ENCODE results near the gene NOS3.
A peak's percentile ranks its signal among the peaks of the same experiment; 100 is the strongest.

Gene NOS3

GRCh38 chr7:150994141-150994837, 3.5 kb downstream of the NOS3 start:
- H3K27ac ChIP-seq (ENCODE audit: insufficient read depth in 1 of 2, low read depth in 1 of 2, low read length in 2 of 2, poor library complexity in 1 of 2, severe bottlenecking in 2 of 2): peak overlapping the region in 1 of 2 experiments; percentile 67
- WGBS (ENCODE audit: insufficient coverage): 0% methylated on average over 7 of the region's 15 CpGs
- CTCF ChIA-PET: interaction anchor here (0.7 to 7.4 kb wide), 16 partner anchors 8 to 222 kb away, joined by 3 to 101 read pairs (median 4); no protein-coding TSS in a partner anchor

GRCh38 chr7:150994838-150995510, 4.2 kb downstream of the NOS3 start:
- 9% methylated on average over 12 of the region's 19 CpGs for WGBS (ENCODE audit: insufficient coverage)
- no peak for DNase-seq
- H3K27ac ChIP-seq (ENCODE audit: insufficient read depth in 1 of 2, low read depth in 1 of 2, low read length in 2 of 2, poor library complexity in 1 of 2, severe bottlenecking in 2 of 2): no peak overlapping the region
- ChIA-PET POLR2A (interaction anchor here (0.7 to 1.0 kb wide), 2 partner anchors 15 to 117 kb away, joined by 3 to 4 read pairs; no protein-coding TSS in a partner anchor), CTCF (interaction anchor here (0.8 to 7.4 kb wide), 14 partner anchors 8 to 115 kb away, joined by 3 to 101 read pairs (median 4); no protein-coding TSS in a partner anchor)
- peaks cover 0 to 14% (median 11%) of the 10 kb centered on the region in 5 experiments for H3K9me3 ChIP-seq (ENCODE audit: control extremely low read depth in 1 of 5, control insufficient read depth in 4 of 5, insufficient read depth in 2 of 5, low read depth in 1 of 5, low read length in 4 of 5)
- H3K4me3 ChIP-seq (ENCODE audit: control insufficient read depth in 1 of 7, extremely low read depth in 1 of 7, insufficient read depth in 4 of 7, low read depth in 2 of 7, low read length in 6 of 7): no peak overlapping the region
- H3K4me1 ChIP-seq (ENCODE audit: control extremely low read depth in 1 of 4, control insufficient read depth in 4 of 4, insufficient read depth in 4 of 4, low read length in 3 of 4): peaks cover 4 to 39% (median 32%) of the 10 kb centered on the region in 4 experiments
- H3K36me3 ChIP-seq (ENCODE audit: control insufficient read depth in 4 of 4, insufficient read depth in 4 of 4, low read length in 3 of 4): no peaks in the 10 kb centered on the region
- peaks cover 0 to 34% (median 4%) of the 10 kb centered on the region in 5 experiments for H3K27me3 ChIP-seq (replicated peaks in 2 of 5; ENCODE audit: control insufficient read depth in 4 of 5, insufficient read depth in 5 of 5, low read length in 4 of 5)

More at GRCh38 chr7:150994141-150994837, 3.5 kb downstream of the NOS3 start:
- no peaks in the 10 kb centered on the region for H3K36me3 ChIP-seq (ENCODE audit: control insufficient read depth in 4 of 4, insufficient read depth in 4 of 4, low read length in 3 of 4)
- peaks cover 0 to 17% (median 14%) of the 10 kb centered on the region in 5 experiments for H3K9me3 ChIP-seq (ENCODE audit: control extremely low read depth in 1 of 5, control insufficient read depth in 4 of 5, insufficient read depth in 2 of 5, low read depth in 1 of 5, low read length in 4 of 5)
- H3K4me3 ChIP-seq (ENCODE audit: control insufficient read depth in 1 of 7, extremely low read depth in 1 of 7, insufficient read depth in 4 of 7, low read depth in 2 of 7, low read length in 6 of 7): peak overlapping the region in 3 of 7 experiments; percentile 19 to 33 (median 31)
- POLR2A ChIA-PET: interaction anchor here (0.7 to 1.0 kb wide), 2 partner anchors 16 to 116 kb away, joined by 3 to 4 read pairs; no protein-coding TSS in a partner anchor
- peaks cover 0 to 34% (median 4%) of the 10 kb centered on the region in 5 experiments for H3K27me3 ChIP-seq (replicated peaks in 2 of 5; ENCODE audit: control insufficient read depth in 4 of 5, insufficient read depth in 5 of 5, low read length in 4 of 5)
- DNase-seq: peak; percentile 91 to 96 (median 93)
- peaks cover 4 to 39% (median 33%) of the 10 kb centered on the region in 4 experiments for H3K4me1 ChIP-seq (ENCODE audit: control extremely low read depth in 1 of 4, control insufficient read depth in 4 of 4, insufficient read depth in 4 of 4, low read length in 3 of 4)

DNA sequence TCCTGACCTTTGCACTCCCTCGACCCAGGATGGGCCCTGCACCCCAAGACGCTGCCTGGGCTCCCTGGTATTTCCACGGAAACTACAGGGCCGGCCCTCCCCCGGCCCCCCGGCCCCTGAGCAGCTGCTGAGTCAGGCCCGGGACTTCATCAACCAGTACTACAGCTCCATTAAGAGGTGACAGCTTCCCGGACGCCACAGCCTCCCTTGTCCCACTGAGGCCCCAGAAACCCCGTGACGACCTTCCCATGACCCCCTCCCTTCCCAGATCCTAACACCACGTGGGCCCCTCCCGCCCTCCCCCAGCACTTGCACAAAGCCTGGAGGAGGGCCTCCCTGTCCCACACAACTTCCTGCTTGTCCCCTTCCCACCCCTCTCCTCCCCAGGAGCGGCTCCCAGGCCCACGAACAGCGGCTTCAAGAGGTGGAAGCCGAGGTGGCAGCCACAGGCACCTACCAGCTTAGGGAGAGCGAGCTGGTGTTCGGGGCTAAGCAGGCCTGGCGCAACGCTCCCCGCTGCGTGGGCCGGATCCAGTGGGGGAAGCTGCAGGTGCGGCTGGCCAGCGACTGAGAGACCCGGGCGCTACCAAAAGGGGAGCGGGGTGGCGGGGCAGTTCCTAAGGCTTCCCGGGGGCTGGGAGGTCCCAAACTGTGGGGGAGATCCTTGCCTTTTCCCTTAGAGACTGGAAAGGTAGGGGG, 5.7 kb downstream of the NOS3 start:
- Histone ChIP-seq H3K4me3 (ENCODE audit: control insufficient read depth in 1 of 7, extremely low read depth in 1 of 7, insufficient read depth in 4 of 7, low read depth in 2 of 7, low read length in 6 of 7) (peak overlapping the region in 1 of 7 experiments; percentile 33), H3K36me3 (ENCODE audit: control insufficient read depth in 4 of 4, insufficient read depth in 4 of 4, low read length in 3 of 4) (no peaks in the 10 kb centered on the region), H3K4me1 (ENCODE audit: control extremely low read depth in 1 of 4, control insufficient read depth in 4 of 4, insufficient read depth in 4 of 4, low read length in 3 of 4) (peaks cover 4 to 40% (median 34%) of the 10 kb centered on the region in 4 experiments), H3K9me3 (ENCODE audit: control extremely low read depth in 1 of 5, control insufficient read depth in 4 of 5, insufficient read depth in 2 of 5, low read depth in 1 of 5, low read length in 4 of 5) (peaks cover 0 to under 1% (median 0%) of the 10 kb centered on the region in 5 experiments), H3K27me3 (replicated peaks in 2 of 5; ENCODE audit: control insufficient read depth in 4 of 5, insufficient read depth in 5 of 5, low read length in 4 of 5) (peaks cover 0 to 24% (median 3%) of the 10 kb centered on the region in 5 experiments), H3K27ac (ENCODE audit: insufficient read depth in 1 of 2, low read depth in 1 of 2, low read length in 2 of 2, poor library complexity in 1 of 2, severe bottlenecking in 2 of 2) (no peak overlapping the region)
- peak in 2 of 3 donors; percentile 47 for DNase-seq
- ChIA-PET POLR2A (interaction anchor here (0.7 kb wide), 1 partner anchor 9 kb away, joined by 3 read pairs; no protein-coding TSS in a partner anchor), CTCF (interaction anchor here (1.0 to 3.1 kb wide), 4 partner anchors 11 to 21 kb away, joined by 3 to 36 read pairs (median 10); no protein-coding TSS in a partner anchor)
- WGBS (ENCODE audit: insufficient coverage): 2% methylated on average over 23 of the region's 31 CpGs

DNA sequence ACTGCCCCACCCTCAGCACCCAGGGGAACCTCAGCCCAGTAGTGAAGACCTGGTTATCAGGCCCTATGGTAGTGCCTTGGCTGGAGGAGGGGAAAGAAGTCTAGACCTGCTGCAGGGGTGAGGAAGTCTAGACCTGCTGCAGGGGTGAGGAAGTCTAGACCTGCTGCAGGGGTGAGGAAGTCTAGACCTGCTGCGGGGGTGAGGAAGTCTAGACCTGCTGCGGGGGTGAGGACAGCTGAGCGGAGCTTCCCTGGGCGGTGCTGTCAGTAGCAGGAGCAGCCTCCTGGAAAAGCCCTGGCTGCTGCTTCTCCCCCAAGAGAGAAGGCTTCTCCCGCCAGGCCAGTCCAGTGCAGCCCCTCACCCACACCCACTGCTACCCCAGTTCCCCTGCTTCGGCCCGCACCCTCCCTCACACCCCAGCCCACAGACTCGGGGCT, 6.3 kb downstream of the NOS3 start:
- peaks cover 4 to 40% (median 34%) of the 10 kb centered on the region in 4 experiments for H3K4me1 ChIP-seq (ENCODE audit: control extremely low read depth in 1 of 4, control insufficient read depth in 4 of 4, insufficient read depth in 4 of 4, low read length in 3 of 4)
- POLR2A ChIA-PET: interaction anchor here (0.7 kb wide), 1 partner anchor 8 kb away, joined by 3 read pairs; no protein-coding TSS in a partner anchor
- 30% methylated on average over 4 of the region's 8 CpGs for WGBS (ENCODE audit: insufficient coverage)
- H3K9me3 ChIP-seq (ENCODE audit: control extremely low read depth in 1 of 5, control insufficient read depth in 4 of 5, insufficient read depth in 2 of 5, low read depth in 1 of 5, low read length in 4 of 5): no peaks in the 10 kb centered on the region
- H3K27me3 ChIP-seq (replicated peaks in 2 of 5; ENCODE audit: control insufficient read depth in 4 of 5, insufficient read depth in 5 of 5, low read length in 4 of 5): peaks cover 0 to 24% (median 3%) of the 10 kb centered on the region in 5 experiments
- no peaks in the 10 kb centered on the region for H3K36me3 ChIP-seq (ENCODE audit: control insufficient read depth in 4 of 4, insufficient read depth in 4 of 4, low read length in 3 of 4)
- H3K4me3 ChIP-seq (ENCODE audit: control insufficient read depth in 1 of 7, extremely low read depth in 1 of 7, insufficient read depth in 4 of 7, low read depth in 2 of 7, low read length in 6 of 7): peak overlapping the region in 1 of 7 experiments; percentile 33
- CTCF ChIA-PET: interaction anchor here (1.0 to 3.1 kb wide), 5 partner anchors 11 to 22 kb away, joined by 3 to 36 read pairs (median 4); no protein-coding TSS in a partner anchor
- DNase-seq: peak in 2 of 3 donors; percentile 44 to 57
- no peak overlapping the region for H3K27ac ChIP-seq (ENCODE audit: insufficient read depth in 1 of 2, low read depth in 1 of 2, low read length in 2 of 2, poor library complexity in 1 of 2, severe bottlenecking in 2 of 2)

DNA sequence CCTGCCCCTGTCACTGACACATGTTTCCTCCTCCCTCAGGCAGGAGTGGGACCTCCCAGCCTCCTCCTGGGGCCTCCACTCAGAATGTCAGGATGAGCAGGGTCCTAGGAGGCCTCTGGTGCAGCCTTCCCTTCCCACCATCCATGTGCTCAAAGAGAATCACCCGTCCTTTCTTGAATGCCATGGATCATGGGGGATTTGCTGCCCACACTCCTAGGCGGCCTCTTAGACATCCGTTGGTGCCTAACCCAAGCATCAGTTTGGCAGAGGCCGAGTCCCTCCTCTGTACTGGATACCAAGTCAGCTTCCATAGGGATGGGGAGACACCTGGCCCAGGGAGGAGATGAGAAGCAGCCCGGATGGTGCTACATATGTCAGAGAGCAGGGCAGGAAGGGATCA, 7.0 kb downstream of the NOS3 start:
- ChIA-PET POLR2A (no interaction called here), CTCF (interaction anchor here (1.0 to 3.1 kb wide), 5 partner anchors 9 to 23 kb away, joined by 3 to 36 read pairs (median 4); no protein-coding TSS in a partner anchor)
- 98% methylated on average over 5 of the region's 5 CpGs for WGBS (ENCODE audit: insufficient coverage)
- peaks cover 4 to 38% (median 33%) of the 10 kb centered on the region in 4 experiments for H3K4me1 ChIP-seq (ENCODE audit: control extremely low read depth in 1 of 4, control insufficient read depth in 4 of 4, insufficient read depth in 4 of 4, low read length in 3 of 4)
- no peak for DNase-seq
- no peaks in the 10 kb centered on the region for H3K36me3 ChIP-seq (ENCODE audit: control insufficient read depth in 4 of 4, insufficient read depth in 4 of 4, low read length in 3 of 4)
- H3K9me3 ChIP-seq (ENCODE audit: control extremely low read depth in 1 of 5, control insufficient read depth in 4 of 5, insufficient read depth in 2 of 5, low read depth in 1 of 5, low read length in 4 of 5): no peaks in the 10 kb centered on the region
- no peak overlapping the region for H3K4me3 ChIP-seq (ENCODE audit: control insufficient read depth in 1 of 7, extremely low read depth in 1 of 7, insufficient read depth in 4 of 7, low read depth in 2 of 7, low read length in 6 of 7)
- H3K27me3 ChIP-seq (replicated peaks in 2 of 5; ENCODE audit: control insufficient read depth in 4 of 5, insufficient read depth in 5 of 5, low read length in 4 of 5): peaks cover 0 to 24% (median 3%) of the 10 kb centered on the region in 5 experiments
- no peak overlapping the region for H3K27ac ChIP-seq (ENCODE audit: insufficient read depth in 1 of 2, low read depth in 1 of 2, low read length in 2 of 2, poor library complexity in 1 of 2, severe bottlenecking in 2 of 2)

- ChIA-PET CTCF (interaction anchor here (0.9 to 3.1 kb wide), 5 partner anchors 10 to 29 kb away, joined by 3 to 36 read pairs (median 4); no protein-coding TSS in a partner anchor), POLR2A (no interaction called here)
- 96% methylated on average over 17 of the region's 20 CpGs for WGBS (ENCODE audit: insufficient coverage)
- no peak overlapping the region for H3K27ac ChIP-seq (ENCODE audit: insufficient read depth in 1 of 2, low read depth in 1 of 2, low read length in 2 of 2, poor library complexity in 1 of 2, severe bottlenecking in 2 of 2)
- no peaks in the 10 kb centered on the region for H3K36me3 ChIP-seq (ENCODE audit: control insufficient read depth in 4 of 4, insufficient read depth in 4 of 4, low read length in 3 of 4)
- peaks cover 0 to 24% (median 3%) of the 10 kb centered on the region in 5 experiments for H3K27me3 ChIP-seq (replicated peaks in 2 of 5; ENCODE audit: control insufficient read depth in 4 of 5, insufficient read depth in 5 of 5, low read length in 4 of 5)
- no peak overlapping the region for H3K4me3 ChIP-seq (ENCODE audit: control insufficient read depth in 1 of 7, extremely low read depth in 1 of 7, insufficient read depth in 4 of 7, low read depth in 2 of 7, low read length in 6 of 7)
- no peaks in the 10 kb centered on the region for H3K9me3 ChIP-seq (ENCODE audit: control extremely low read depth in 1 of 5, control insufficient read depth in 4 of 5, insufficient read depth in 2 of 5, low read depth in 1 of 5, low read length in 4 of 5)
- peaks cover 4 to 37% (median 31%) of the 10 kb centered on the region in 4 experiments for H3K4me1 ChIP-seq (ENCODE audit: control extremely low read depth in 1 of 4, control insufficient read depth in 4 of 4, insufficient read depth in 4 of 4, low read length in 3 of 4)
- no peak for DNase-seq
These were observed 7.5 kb downstream of the NOS3 start for GRCh38 chr7:150998341-150998740.
